ENCODE measurements around the gene DNAAF5.

DNA sequence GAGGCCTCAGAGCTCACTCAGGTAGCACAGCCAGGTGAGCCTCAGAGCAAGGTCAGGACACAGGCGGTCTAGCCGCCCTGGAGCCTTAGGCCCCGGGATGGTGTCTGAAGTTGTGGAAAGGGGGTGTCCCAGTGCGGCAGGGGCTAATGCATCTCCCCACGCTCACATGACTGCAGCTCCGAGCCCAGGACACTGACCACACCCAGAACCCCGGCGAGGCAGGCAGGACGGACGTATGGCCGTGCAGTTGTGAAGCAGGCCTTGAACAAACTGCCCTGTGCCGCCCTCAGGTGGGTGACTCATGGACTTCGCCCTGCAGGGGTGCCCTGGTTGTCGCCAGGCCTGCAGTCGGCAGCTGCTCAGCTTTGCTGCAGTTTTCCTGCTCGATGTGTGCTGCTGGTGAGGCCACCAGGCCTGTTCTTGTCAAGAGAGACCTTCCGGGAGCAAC, 5.6 kb downstream of the DNAAF5 start:
- TF ChIP-seq, protein P1, sequence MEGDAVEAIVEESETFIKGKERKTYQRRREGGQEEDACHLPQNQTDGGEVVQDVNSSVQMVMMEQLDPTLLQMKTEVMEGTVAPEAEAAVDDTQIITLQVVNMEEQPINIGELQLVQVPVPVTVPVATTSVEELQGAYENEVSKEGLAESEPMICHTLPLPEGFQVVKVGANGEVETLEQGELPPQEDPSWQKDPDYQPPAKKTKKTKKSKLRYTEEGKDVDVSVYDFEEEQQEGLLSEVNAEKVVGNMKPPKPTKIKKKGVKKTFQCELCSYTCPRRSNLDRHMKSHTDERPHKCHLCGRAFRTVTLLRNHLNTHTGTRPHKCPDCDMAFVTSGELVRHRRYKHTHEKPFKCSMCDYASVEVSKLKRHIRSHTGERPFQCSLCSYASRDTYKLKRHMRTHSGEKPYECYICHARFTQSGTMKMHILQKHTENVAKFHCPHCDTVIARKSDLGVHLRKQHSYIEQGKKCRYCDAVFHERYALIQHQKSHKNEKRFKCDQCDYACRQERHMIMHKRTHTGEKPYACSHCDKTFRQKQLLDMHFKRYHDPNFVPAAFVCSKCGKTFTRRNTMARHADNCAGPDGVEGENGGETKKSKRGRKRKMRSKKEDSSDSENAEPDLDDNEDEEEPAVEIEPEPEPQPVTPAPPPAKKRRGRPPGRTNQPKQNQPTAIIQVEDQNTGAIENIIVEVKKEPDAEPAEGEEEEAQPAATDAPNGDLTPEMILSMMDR (conservative IDR thresholded peaks at IDR 0.05; ENCODE audit: low read depth, low read length): no peak
- TF ChIP-seq MAFK (IDR thresholded peaks at IDR 0.05; ENCODE audit: low read depth, low read length): no peak
